Measurements from ENCODE around the gene UGT1A10. TPM values are rescaled to one million over a fixed set of nuclear protein-coding genes. Genes with fewer than 3 reads are reported as not detected.

Gene UGT1A10
- total RNA-seq, 1 donor from 2014 or later = not detected

DNA sequence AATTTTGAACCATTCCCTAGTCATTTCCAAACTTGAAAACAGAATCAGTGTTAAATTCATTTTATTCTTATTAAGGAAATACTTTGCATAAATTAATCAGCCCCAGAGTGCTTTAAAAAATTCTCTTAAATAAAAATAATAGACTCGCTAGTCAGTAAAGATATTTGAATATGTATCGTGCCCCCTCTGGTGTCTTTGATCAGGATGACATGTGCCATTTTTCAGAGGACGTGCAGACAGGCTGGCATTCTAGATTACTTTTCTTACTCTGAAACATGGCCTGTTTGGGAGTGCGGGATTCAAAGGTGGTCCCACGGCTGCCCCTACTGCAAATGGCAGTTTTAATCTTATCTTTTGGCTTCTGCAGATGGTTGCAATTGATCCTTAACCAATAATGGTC is 136.3 kb downstream of the UGT1A10 start:
- Mint-ChIP-seq H3K9me3 (ENCODE audit: unreplicated experiment) (no peaks in the 10 kb centered on the region), H3K4me3 (ENCODE audit: unreplicated experiment) (no peak overlapping the region), H3K36me3 (ENCODE audit: low read depth, unreplicated experiment) (no peaks in the 10 kb centered on the region), H3K27me3 (ENCODE audit: unreplicated experiment) (no peaks in the 10 kb centered on the region), H3K27ac (ENCODE audit: unreplicated experiment) (no peak overlapping the region), H3K4me1 (ENCODE audit: unreplicated experiment) (no peaks in the 10 kb centered on the region)
- TF ChIP-seq, protein P1, sequence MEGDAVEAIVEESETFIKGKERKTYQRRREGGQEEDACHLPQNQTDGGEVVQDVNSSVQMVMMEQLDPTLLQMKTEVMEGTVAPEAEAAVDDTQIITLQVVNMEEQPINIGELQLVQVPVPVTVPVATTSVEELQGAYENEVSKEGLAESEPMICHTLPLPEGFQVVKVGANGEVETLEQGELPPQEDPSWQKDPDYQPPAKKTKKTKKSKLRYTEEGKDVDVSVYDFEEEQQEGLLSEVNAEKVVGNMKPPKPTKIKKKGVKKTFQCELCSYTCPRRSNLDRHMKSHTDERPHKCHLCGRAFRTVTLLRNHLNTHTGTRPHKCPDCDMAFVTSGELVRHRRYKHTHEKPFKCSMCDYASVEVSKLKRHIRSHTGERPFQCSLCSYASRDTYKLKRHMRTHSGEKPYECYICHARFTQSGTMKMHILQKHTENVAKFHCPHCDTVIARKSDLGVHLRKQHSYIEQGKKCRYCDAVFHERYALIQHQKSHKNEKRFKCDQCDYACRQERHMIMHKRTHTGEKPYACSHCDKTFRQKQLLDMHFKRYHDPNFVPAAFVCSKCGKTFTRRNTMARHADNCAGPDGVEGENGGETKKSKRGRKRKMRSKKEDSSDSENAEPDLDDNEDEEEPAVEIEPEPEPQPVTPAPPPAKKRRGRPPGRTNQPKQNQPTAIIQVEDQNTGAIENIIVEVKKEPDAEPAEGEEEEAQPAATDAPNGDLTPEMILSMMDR (IDR thresholded peaks at IDR 0.05; ENCODE audit: unreplicated experiment) = no peak
- DNase-seq (ENCODE audit: low spot score) = no peak

DNA sequence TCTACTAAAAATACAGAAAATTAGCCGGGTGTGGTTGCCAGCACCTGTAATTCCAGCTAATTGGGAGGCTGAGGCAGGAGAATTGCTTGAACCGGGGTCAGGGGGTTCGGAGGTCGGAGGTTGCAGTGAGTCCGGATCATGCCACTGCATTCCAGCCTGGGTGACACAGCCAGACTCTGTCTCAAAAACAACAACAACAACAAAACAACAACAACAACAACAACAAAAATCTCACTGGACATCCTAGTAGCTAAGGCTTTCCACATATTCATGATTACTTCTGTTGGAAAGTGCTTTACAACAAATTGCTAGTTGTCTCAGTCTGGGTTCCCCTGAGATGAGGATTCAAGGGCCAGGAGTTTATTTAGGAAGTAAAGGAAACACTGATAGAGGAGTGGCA is 137.6 kb downstream of the UGT1A10 start:
- H3K4me1 Mint-ChIP-seq (ENCODE audit: unreplicated experiment) = no peaks in the 10 kb centered on the region
- no peaks in the 10 kb centered on the region for H3K9me3 Mint-ChIP-seq (ENCODE audit: unreplicated experiment)
- H3K4me3 Mint-ChIP-seq (ENCODE audit: unreplicated experiment) = no peak overlapping the region
- no peaks in the 10 kb centered on the region for H3K36me3 Mint-ChIP-seq (ENCODE audit: low read depth, unreplicated experiment)
- no peak overlapping the region for H3K27ac Mint-ChIP-seq (ENCODE audit: unreplicated experiment)
- H3K27me3 Mint-ChIP-seq (ENCODE audit: unreplicated experiment) = no peaks in the 10 kb centered on the region
- TF ChIP-seq, protein P1 (IDR thresholded peaks at IDR 0.05; ENCODE audit: unreplicated experiment) = no peak
- DNase-seq (ENCODE audit: low spot score) = no peak

DNA sequence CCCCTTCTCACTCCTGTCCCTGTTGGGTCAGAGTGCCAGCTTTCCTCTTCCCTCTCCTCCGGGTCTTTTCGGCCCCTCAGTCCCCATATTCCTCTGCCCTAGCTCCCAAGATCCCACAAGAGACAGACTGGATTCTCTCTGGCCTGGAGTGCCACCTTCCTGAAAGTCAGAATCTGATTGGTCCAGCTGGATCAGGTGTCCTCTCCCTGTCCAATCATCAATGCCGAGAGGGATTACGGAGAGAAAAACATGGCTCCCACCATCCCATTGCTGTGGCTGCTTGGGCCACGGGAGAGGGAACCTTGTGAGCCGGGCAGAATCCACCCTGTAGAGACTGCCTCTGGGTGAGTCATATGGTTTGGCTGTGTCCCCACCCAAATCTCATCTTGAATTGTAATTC is 139.2 kb downstream of the UGT1A10 start:
- TF ChIP-seq, protein P1 (IDR thresholded peaks at IDR 0.05; ENCODE audit: unreplicated experiment) = no peak
- H3K9me3 Mint-ChIP-seq (ENCODE audit: unreplicated experiment) = no peaks in the 10 kb centered on the region
- no peak overlapping the region for H3K4me3 Mint-ChIP-seq (ENCODE audit: unreplicated experiment)
- no peak for DNase-seq (ENCODE audit: low spot score)
- no peaks in the 10 kb centered on the region for H3K4me1 Mint-ChIP-seq (ENCODE audit: unreplicated experiment)
- no peaks in the 10 kb centered on the region for H3K27me3 Mint-ChIP-seq (ENCODE audit: unreplicated experiment)
- H3K27ac Mint-ChIP-seq (ENCODE audit: unreplicated experiment) = no peak overlapping the region
- no peaks in the 10 kb centered on the region for H3K36me3 Mint-ChIP-seq (ENCODE audit: low read depth, unreplicated experiment)

DNA sequence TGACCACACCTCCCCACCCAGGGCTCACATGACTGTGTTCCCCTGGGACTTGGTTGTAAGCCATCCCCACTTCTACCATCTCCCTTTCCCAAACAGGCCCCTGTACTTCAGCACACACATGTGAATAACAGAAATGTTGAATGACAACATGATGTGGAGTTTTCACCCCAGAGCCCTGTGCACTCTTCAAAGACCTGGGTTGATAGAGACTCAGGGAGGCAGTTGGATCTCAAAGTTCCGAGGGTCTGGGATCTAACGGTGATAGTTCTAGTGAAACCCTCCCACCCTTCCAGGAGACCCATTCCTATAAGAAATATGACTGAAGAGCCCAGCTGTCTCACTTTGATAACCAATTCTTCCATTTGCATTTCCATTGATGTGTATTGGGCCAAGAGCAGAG is 141.8 kb downstream of the UGT1A10 start, which contains the start of gene MROH2A:
TSS of gene MROH2A (plus strand) at position 301 of the 400 bp plus-strand sequence. CDS start 1,029 bp downstream, outside the sequence.
- DNase-seq (ENCODE audit: low spot score) = no peak
- no peaks in the 10 kb centered on the region for H3K27me3 Mint-ChIP-seq (ENCODE audit: unreplicated experiment)
- no peaks in the 10 kb centered on the region for H3K36me3 Mint-ChIP-seq (ENCODE audit: low read depth, unreplicated experiment)
- TF ChIP-seq, protein P1 (IDR thresholded peaks at IDR 0.05; ENCODE audit: unreplicated experiment) = no peak
- no peaks in the 10 kb centered on the region for H3K4me1 Mint-ChIP-seq (ENCODE audit: unreplicated experiment)
- H3K9me3 Mint-ChIP-seq (ENCODE audit: unreplicated experiment) = no peaks in the 10 kb centered on the region
- no peak within 1 kb of the TSS for H3K4me3 Mint-ChIP-seq (ENCODE audit: unreplicated experiment)
- no peak within 1 kb of the TSS for H3K27ac Mint-ChIP-seq (ENCODE audit: unreplicated experiment)

DNA sequence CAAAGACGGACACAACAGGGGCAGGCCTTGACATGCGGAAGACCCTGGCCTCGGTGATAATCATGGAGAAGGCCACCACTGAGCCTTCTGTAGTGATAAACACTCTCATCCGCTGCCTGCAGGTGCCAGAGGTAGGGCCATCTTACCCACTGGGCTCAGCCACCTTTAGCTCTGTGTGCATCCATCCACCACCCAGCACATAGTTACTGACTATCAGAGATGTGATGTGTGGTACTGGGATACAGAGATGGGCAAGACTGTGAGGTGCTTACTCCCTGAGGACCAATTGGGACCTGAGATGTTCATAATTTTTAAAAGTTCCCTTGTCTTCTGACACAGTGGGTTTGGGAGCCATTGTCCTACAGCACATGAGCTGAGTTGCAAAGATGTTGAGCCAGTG is 143.5 kb downstream of the UGT1A10 start:
- Mint-ChIP-seq H3K4me3 (ENCODE audit: unreplicated experiment) (no peak overlapping the region), H3K27me3 (ENCODE audit: unreplicated experiment) (no peaks in the 10 kb centered on the region), H3K9me3 (ENCODE audit: unreplicated experiment) (no peaks in the 10 kb centered on the region), H3K36me3 (ENCODE audit: low read depth, unreplicated experiment) (no peaks in the 10 kb centered on the region), H3K27ac (ENCODE audit: unreplicated experiment) (no peak overlapping the region), H3K4me1 (ENCODE audit: unreplicated experiment) (no peaks in the 10 kb centered on the region)
- TF ChIP-seq, protein P1 (IDR thresholded peaks at IDR 0.05; ENCODE audit: unreplicated experiment) = no peak
- no peak for DNase-seq (ENCODE audit: low spot score)
